ENCODE data around the gene TNFRSF4.

Gene TNFRSF4

GRCh38 chr1:1213345-1214265 lies at the start of gene TNFRSF4:
Gene TNFRSF4, minus strand, starts transcription at chr1:1214153. Its CDS starts 26 bp downstream, at chr1:1214127.
- TF ChIP-seq CTCF (conservative IDR thresholded peaks at IDR 0.05) = no peak
- TF ChIP-seq ZFX (IDR thresholded peaks at IDR 0.05) = no peak
- H3K27ac ChIP-seq = no peak within 1 kb of the TSS

- no peak overlapping the region for H3K27ac ChIP-seq
- TF ChIP-seq ZFX (IDR thresholded peaks at IDR 0.05) (no peak), CTCF (conservative IDR thresholded peaks at IDR 0.05) (no peak)
Observed at GRCh38 chr1:1262758-1263157, 48.8 kb upstream of the TNFRSF4 start.

GRCh38 chr1:1262071-1262470 lies 48.1 kb upstream of the TNFRSF4 start:
- TF ChIP-seq CTCF (conservative IDR thresholded peaks at IDR 0.05) = no peak
- TF ChIP-seq ZFX (IDR thresholded peaks at IDR 0.05) = no peak
- H3K27ac ChIP-seq = no peak overlapping the region

- no peak overlapping the region for H3K27ac ChIP-seq
Observed at GRCh38 chr1:1260843-1261560, 47.0 kb upstream of the TNFRSF4 start.

GRCh38 chr1:1259951-1260600 lies 46.1 kb upstream of the TNFRSF4 start:
- TF ChIP-seq ZFX (IDR thresholded peaks at IDR 0.05) = no peak
- no peak for TF ChIP-seq CTCF (conservative IDR thresholded peaks at IDR 0.05)
- H3K27ac ChIP-seq = no peak overlapping the region

More at GRCh38 chr1:1260843-1261560, 47.0 kb upstream of the TNFRSF4 start:
- TF ChIP-seq CTCF (conservative IDR thresholded peaks at IDR 0.05) (no peak), ZFX (IDR thresholded peaks at IDR 0.05) (no peak)

GRCh38 chr1:1259540-1259939 lies 45.6 kb upstream of the TNFRSF4 start:
- TF ChIP-seq CTCF (conservative IDR thresholded peaks at IDR 0.05) (no peak), ZFX (IDR thresholded peaks at IDR 0.05) (no peak)
- H3K27ac ChIP-seq = no peak overlapping the region
